Left lung (tissue), 10 donors: ENCODE results near the gene B4GALT1. TPM values are rescaled to one million over a fixed set of nuclear protein-coding genes. Genes with fewer than 3 reads are reported as not detected.

Experiments used
- ATAC-seq: fragments of 200-7000 bp; cut with Tn5 transposase; one replicate; pipeline ENCODE4 v1.9.1; 2020; ENCODE audit warnings: moderate library complexity
- DNase-seq, 4 donors: peaks; one replicate each; pipeline ENCODE4 v3.0.0-alpha.2; 2013 to 2020
- H3K27ac ChIP-seq, 2 donors: fragments of 200-600 bp; sonication (generic) in 1 of 2; one replicate each; pipeline versions ENCODE4 v1.5.0 to v1.8.0; 2020 to 2021
- H3K27me3 ChIP-seq, 2 donors: fragments of 200-600 bp; sonication (generic) in 1 of 2; one replicate each; pipeline versions ENCODE4 v1.5.0 to v1.8.0; 2020 to 2021
- H3K36me3 ChIP-seq, 2 donors: fragments of 200-600 bp; sonication (generic) in 1 of 2; one replicate each; pipeline versions ENCODE4 v1.5.0 to v1.8.0; 2020 to 2021
- H3K4me1 ChIP-seq, 2 donors: fragments of 200-600 bp; one replicate each; pipeline ENCODE4 v1.8.0; 2021
- H3K4me3 ChIP-seq, 2 donors: fragments of 200-600 bp; sonication (generic) in 1 of 2; one replicate each; pipeline versions ENCODE4 v1.5.0 to v1.8.0; 2020 to 2021; ENCODE audit warnings: mild to moderate bottlenecking in 1 of 2
- H3K9me3 ChIP-seq, 2 donors: fragments of 200-600 bp; sonication (generic) in 1 of 2; one replicate each; pipeline versions ENCODE4 v1.5.0 to v1.8.0; 2020 to 2021
- intact Hi-C, 2 donors: fragments of 100-400 bp; cut with DNase I; formaldehyde crosslinking; loops; one replicate each; pipeline versions ENCODE4 v1.11.2 to v1.14.2; 2022
- polyA plus RNA-seq, 6 donors: library from polyadenylated mRNA; unstranded; fragments of 120-200 nt; gene quantifications; one replicate each; pipeline ENCODE4 v1.2.1, GENCODE V29; 2013; ENCODE audit not compliant: insufficient read length in 6 of 6
- total RNA-seq, 2 donors: library from RNA; stranded (reverse); fragmentation: NEBNext Ultra II Directional; extraction: Animal tissue kit (Norgen Biotek cat#: 25700); gene quantifications; one replicate each; pipeline ENCODE4 v1.2.1, GENCODE V29; 2021
- TF ChIP-seq, protein P1 (sequence below), 2 donors: fragments of 200-600 bp; sonication (generic) in 1 of 2; IDR thresholded peaks; one replicate each; pipeline versions ENCODE4 v1.5.0 to v1.8.0; 2021; ENCODE audit warnings: antibody characterized with exemption in 2 of 2
- donor health status: DM: no; HTN: yes; CAD: no.
- donor health status: DM: no; HTN: no; CAD: no.

The B4GALT1 gene
- total and polyA plus RNA-seq, 8 donors, result 58.8 to 107 (median 76.0) TPM

GRCh38 chr9:33196736-33197135 lies 29.6 kb upstream of the B4GALT1 start:
- peaks cover 0 to 4% of the 10 kb centered on the region in 2 donors for H3K4me1 ChIP-seq
- H3K27ac ChIP-seq, result peak overlapping the region in 1 of 2 donors; percentile 29
- ATAC-seq, result no peak
- H3K9me3 ChIP-seq, result no peaks in the 10 kb centered on the region
- intact Hi-C loops, result no loop called here
- DNase-seq, result no peak
- H3K4me3 ChIP-seq, result no peak overlapping the region
- H3K36me3 ChIP-seq, result no peaks in the 10 kb centered on the region
- no peaks in the 10 kb centered on the region for H3K27me3 ChIP-seq
- TF ChIP-seq, protein P1, sequence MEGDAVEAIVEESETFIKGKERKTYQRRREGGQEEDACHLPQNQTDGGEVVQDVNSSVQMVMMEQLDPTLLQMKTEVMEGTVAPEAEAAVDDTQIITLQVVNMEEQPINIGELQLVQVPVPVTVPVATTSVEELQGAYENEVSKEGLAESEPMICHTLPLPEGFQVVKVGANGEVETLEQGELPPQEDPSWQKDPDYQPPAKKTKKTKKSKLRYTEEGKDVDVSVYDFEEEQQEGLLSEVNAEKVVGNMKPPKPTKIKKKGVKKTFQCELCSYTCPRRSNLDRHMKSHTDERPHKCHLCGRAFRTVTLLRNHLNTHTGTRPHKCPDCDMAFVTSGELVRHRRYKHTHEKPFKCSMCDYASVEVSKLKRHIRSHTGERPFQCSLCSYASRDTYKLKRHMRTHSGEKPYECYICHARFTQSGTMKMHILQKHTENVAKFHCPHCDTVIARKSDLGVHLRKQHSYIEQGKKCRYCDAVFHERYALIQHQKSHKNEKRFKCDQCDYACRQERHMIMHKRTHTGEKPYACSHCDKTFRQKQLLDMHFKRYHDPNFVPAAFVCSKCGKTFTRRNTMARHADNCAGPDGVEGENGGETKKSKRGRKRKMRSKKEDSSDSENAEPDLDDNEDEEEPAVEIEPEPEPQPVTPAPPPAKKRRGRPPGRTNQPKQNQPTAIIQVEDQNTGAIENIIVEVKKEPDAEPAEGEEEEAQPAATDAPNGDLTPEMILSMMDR (IDR thresholded peaks at IDR 0.05), result no peak

DNA sequence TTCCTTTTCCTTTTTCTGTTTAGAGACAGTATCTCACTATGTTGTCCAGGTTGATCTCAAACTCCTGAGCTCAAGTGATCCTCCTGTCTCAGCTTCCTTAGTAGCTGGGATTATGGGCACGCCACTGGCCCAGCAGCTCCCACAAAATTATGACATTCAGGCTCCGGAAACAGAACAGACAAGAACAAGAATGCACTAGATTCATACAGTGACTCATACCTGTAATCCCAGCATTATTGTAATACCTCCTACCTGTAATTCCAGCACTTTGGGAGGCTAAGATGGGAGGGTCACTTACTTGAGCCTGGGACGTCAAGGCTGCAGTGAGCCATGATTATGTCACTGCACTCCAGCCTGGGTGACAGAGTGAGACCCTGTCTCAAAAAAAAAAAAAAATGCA lies 26.7 kb upstream of the B4GALT1 start:
- H3K4me3 ChIP-seq, result no peak overlapping the region
- no peaks in the 10 kb centered on the region for H3K36me3 ChIP-seq
- no peaks in the 10 kb centered on the region for H3K27me3 ChIP-seq
- intact Hi-C loops, result no loop called here
- TF ChIP-seq, protein P1 (IDR thresholded peaks at IDR 0.05), result no peak
- ATAC-seq, result no peak
- no peaks in the 10 kb centered on the region for H3K9me3 ChIP-seq
- H3K4me1 ChIP-seq, result peaks cover 0 to 4% of the 10 kb centered on the region in 2 donors
- no peak for DNase-seq
- H3K27ac ChIP-seq, result no peak overlapping the region

DNA sequence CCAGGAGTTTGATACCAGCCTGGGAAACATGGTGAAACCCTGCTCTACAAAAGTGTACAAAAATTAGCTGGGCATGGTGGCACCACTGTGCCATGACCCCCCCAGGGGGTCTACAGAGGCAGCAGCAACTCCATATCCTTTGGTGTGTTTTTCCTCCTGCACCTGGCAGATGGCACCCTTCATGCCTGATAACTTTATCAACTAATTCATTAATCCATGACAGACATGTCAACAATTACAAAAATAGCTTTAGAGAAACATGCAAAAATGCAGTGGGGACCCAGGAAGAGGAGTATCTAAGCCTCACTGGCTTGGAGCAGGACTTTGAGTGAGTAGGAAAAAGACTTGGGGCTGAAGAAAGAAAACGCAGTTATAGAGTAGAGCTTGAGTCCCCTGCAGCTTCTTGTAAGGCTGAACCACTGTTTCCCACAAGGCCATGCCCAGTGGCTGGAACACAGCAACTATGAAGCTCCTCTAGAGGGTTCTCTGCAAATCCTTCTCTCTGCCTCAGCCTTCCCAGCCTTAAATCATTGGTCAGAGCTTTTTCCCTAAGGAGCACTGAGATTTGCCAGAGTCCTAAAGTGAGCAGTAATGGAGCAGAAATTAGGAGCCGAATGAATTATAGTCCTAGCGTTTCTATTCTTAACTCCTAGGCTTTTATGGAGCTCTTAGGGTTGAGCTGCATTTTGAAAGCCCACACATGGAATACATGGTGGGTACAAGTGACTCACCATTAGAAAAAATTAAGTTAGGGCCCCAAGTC lies 25.5 kb upstream of the B4GALT1 start:
- Histone ChIP-seq H3K9me3 (no peaks in the 10 kb centered on the region), H3K4me3 (no peak overlapping the region), H3K27me3 (no peaks in the 10 kb centered on the region), H3K4me1 (no peaks in the 10 kb centered on the region), H3K27ac (no peak overlapping the region), H3K36me3 (no peaks in the 10 kb centered on the region)
- DNase-seq (no peak), ATAC-seq (no peak)
- intact Hi-C loops, result no loop called here
- TF ChIP-seq, protein P1 (IDR thresholded peaks at IDR 0.05), result no peak

DNA sequence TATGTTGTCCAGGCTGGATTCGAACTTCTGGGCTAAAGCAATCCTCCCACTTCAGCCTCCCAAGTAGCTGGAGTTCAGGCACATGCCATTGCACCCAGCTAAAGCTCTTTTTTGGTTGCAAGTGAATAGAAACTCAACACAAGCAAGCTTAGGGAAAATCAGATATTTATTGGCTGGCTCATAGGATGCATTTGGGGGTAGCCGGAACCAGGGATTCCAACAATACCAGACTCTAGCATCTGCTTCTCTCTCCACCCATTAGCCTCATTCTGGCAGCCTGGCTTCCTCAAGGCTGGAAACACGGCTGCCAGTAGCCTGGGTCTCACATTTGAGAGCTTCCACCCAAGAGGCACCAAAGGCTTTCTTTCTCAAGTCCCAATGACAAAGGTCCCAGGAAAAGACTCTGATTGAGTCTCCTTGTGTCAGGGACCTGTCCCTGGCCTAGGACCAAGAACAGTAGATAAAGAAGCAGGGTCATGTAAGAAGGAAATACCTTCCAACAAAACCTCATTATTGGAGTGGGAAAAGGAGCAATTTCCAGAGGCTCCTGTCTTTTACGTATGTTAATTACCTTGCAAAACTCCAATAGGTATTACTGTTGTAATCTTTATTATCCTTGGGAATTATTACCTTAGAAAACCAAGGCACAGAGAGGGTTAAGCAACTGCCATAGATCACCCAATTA lies 23.0 kb upstream of the B4GALT1 start:
- H3K27ac ChIP-seq, result no peak overlapping the region
- DNase-seq (no peak), ATAC-seq (no peak)
- peaks cover 0 to 22% of the 10 kb centered on the region in 2 donors for H3K4me1 ChIP-seq
- no peaks in the 10 kb centered on the region for H3K9me3 ChIP-seq
- intact Hi-C loops, result no loop called here
- TF ChIP-seq, protein P1 (IDR thresholded peaks at IDR 0.05), result no peak
- H3K36me3 ChIP-seq, result no peaks in the 10 kb centered on the region
- H3K27me3 ChIP-seq, result no peaks in the 10 kb centered on the region
- H3K4me3 ChIP-seq, result no peak overlapping the region

DNA sequence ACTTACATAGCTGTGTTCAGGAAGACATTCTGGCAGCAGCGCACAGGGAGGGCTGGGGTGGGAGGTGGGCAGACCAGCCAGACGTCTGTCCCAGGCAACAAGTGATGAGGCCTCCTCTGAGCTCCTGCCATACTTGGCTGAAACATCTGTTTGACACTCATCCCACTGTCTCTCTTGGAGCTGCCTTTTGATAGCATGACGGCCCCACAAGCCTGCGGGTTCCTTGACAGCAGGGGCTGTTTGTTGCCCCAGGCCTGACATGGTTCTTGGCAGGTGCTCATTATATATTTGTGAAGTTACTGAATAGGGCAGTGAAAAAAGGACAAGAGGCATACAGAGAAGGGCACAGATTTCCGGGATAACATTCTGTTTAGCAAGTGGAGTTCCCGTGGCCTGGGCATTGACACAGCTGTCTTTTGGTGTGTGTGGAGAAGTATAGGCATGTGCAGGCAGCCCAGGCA lies 22.2 kb upstream of the B4GALT1 start:
- no peak for ATAC-seq
- TF ChIP-seq, protein P1 (IDR thresholded peaks at IDR 0.05), result no peak
- intact Hi-C loops, result no loop called here

More for the DNA sequence above, 22.2 kb upstream of the B4GALT1 start:
- Histone ChIP-seq H3K9me3 (no peaks in the 10 kb centered on the region), H3K36me3 (no peaks in the 10 kb centered on the region), H3K27ac (no peak overlapping the region), H3K4me3 (no peak overlapping the region), H3K4me1 (peaks cover 0 to 22% of the 10 kb centered on the region in 2 donors), H3K27me3 (no peaks in the 10 kb centered on the region)
- DNase-seq, result no peak
